HepG2 (cell line): ENCODE results near the gene PTTG1. TPM values are rescaled to one million over a fixed set of nuclear protein-coding genes. Genes with fewer than 3 reads are reported as not detected.

Source experiments
- KDM3A ChIP-seq: IDR thresholded peaks from 2 replicates; pipeline ENCODE4 v1.6.1; 2018; ENCODE audit warnings: low read depth, missing compliant biosample characterization
- KLF9 ChIP-seq: IDR thresholded peaks from 2 replicates; pipeline ENCODE4 v1.6.1; 2016; ENCODE audit warnings: low read depth
- MAFG ChIP-seq: sonication (generic); formaldehyde crosslinking; IDR thresholded peaks from 2 replicates; pipeline ENCODE4 v1.5.1; 2020; ENCODE audit warnings: mild to moderate bottlenecking, missing genetic modification reagents
- TAF1 ChIP-seq: sonication (generic); formaldehyde crosslinking; IDR thresholded peaks from 2 replicates; pipeline ENCODE4 v1.4.0; 2020; ENCODE audit warnings: missing genetic modification reagents
- TGIF2 ChIP-seq: IDR thresholded peaks from 2 replicates; pipeline ENCODE4 v1.6.1; 2016; ENCODE audit warnings: control low read depth, missing compliant biosample characterization
- polyA plus RNA-seq, 8 experiments: library from polyadenylated mRNA; depleted of rRNA in 3 of 8; stranded (reverse) in 7 of 8; unstranded in 1 of 8; fragments of >200 nt; fragmentation: Illumina TruSeq in 4 of 8; extraction: Trizol in 4 of 8; gene quantifications; 2 replicates each; pipeline versions ENCODE4 v1.2.1 to v1.2.3, GENCODE V29; 2011 to 2016; ENCODE audit warnings: low read depth in 4 of 8, missing spikeins in 1 of 8, mixed read lengths in 1 of 8; ENCODE audit not compliant: insufficient read depth in 1 of 8
- total RNA-seq, 5 experiments: library from RNA; depleted of rRNA; stranded (reverse); fragments of >200 nt; fragmentation: Illumina TruSeq; extraction: Trizol; gene quantifications; 2 replicates each; pipeline ENCODE4 v1.2.3, GENCODE V29; 2016; ENCODE audit warnings: low read depth in 1 of 5
- TF ChIP-seq, protein P1 (sequence below): sonication (generic); formaldehyde crosslinking; IDR thresholded peaks from 2 replicates; pipeline ENCODE4 v1.4.0; 2020; ENCODE audit warnings: missing genetic modification reagents
- TF ChIP-seq, protein P2 (sequence below): sonication (generic); formaldehyde crosslinking; IDR thresholded peaks from 2 replicates; pipeline ENCODE4 v1.4.0; 2020; ENCODE audit warnings: mild to moderate bottlenecking, low read depth, missing genetic modification reagents
- TF ChIP-seq, protein P3 (sequence below): sonication (generic); formaldehyde crosslinking; IDR thresholded peaks from 2 replicates; pipeline ENCODE4 v1.4.0; 2020; ENCODE audit warnings: missing genetic modification reagents, borderline replicate concordance

The PTTG1 gene
- total and polyA plus RNA-seq, 2 of the 13 experiments (the other 11 are each of a cell fraction or from before 2014, with no cell fraction given), result 102 to 161 TPM

DNA sequence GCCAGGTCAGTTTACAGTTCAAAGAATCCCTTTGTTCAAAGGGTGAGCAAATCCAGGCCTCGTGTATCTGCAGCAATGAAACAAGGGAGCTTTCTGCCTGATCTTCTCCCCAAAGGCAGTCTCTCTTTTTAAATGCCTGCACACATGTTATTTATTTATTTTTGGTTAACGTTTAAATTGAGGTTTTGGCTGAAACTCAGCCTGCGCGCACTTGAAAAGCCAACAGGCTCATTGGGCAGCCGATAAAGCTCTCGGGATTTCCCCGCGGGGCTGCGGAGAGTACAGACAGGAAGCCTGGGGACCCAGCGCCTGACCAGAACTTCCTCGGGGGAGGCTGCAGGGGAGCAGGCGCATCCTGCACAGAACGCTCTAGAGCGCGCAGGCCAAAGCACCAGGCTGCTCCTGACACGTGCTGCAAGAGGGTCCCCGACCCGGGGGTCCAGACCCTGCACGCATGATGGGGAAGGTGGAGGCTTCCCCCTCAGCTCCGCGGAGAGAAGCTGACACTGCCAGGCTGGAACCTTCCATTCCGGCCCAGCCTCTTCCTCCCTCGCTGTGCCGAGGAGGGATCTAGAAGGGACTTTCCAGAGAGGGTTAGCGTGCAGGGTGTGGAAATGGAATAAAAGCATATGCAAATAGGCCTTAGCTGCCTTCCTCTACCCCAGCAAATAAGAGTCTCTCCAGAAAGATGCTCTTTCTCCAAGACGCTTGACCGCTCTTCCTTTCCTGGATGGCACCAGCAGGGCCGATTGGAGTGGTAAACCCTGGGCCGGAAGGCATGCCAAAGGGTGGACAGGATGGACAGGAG, 46.1 kb downstream of the PTTG1 start (continued):
- TF ChIP-seq, protein P1, sequence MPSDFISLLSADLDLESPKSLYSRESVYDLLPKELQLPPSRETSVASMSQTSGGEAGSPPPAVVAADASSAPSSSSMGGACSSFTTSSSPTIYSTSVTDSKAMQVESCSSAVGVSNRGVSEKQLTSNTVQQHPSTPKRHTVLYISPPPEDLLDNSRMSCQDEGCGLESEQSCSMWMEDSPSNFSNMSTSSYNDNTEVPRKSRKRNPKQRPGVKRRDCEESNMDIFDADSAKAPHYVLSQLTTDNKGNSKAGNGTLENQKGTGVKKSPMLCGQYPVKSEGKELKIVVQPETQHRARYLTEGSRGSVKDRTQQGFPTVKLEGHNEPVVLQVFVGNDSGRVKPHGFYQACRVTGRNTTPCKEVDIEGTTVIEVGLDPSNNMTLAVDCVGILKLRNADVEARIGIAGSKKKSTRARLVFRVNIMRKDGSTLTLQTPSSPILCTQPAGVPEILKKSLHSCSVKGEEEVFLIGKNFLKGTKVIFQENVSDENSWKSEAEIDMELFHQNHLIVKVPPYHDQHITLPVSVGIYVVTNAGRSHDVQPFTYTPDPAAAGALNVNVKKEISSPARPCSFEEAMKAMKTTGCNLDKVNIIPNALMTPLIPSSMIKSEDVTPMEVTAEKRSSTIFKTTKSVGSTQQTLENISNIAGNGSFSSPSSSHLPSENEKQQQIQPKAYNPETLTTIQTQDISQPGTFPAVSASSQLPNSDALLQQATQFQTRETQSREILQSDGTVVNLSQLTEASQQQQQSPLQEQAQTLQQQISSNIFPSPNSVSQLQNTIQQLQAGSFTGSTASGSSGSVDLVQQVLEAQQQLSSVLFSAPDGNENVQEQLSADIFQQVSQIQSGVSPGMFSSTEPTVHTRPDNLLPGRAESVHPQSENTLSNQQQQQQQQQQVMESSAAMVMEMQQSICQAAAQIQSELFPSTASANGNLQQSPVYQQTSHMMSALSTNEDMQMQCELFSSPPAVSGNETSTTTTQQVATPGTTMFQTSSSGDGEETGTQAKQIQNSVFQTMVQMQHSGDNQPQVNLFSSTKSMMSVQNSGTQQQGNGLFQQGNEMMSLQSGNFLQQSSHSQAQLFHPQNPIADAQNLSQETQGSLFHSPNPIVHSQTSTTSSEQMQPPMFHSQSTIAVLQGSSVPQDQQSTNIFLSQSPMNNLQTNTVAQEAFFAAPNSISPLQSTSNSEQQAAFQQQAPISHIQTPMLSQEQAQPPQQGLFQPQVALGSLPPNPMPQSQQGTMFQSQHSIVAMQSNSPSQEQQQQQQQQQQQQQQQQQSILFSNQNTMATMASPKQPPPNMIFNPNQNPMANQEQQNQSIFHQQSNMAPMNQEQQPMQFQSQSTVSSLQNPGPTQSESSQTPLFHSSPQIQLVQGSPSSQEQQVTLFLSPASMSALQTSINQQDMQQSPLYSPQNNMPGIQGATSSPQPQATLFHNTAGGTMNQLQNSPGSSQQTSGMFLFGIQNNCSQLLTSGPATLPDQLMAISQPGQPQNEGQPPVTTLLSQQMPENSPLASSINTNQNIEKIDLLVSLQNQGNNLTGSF (CRISPR knock-in tag), result peak; percentile 67; the same call in 1 of the 2 replicates
- peak; percentile 95 for TF ChIP-seq TAF1
- no peak for TF ChIP-seq MAFG
- peak; percentile 47; the same call in 1 of the 2 replicates for TF ChIP-seq TGIF2 (CRISPR knock-in tag)
- peak; percentile 76; the same call in 1 of the 2 replicates for TF ChIP-seq KLF9 (CRISPR knock-in tag)
- TF ChIP-seq, protein P2, sequence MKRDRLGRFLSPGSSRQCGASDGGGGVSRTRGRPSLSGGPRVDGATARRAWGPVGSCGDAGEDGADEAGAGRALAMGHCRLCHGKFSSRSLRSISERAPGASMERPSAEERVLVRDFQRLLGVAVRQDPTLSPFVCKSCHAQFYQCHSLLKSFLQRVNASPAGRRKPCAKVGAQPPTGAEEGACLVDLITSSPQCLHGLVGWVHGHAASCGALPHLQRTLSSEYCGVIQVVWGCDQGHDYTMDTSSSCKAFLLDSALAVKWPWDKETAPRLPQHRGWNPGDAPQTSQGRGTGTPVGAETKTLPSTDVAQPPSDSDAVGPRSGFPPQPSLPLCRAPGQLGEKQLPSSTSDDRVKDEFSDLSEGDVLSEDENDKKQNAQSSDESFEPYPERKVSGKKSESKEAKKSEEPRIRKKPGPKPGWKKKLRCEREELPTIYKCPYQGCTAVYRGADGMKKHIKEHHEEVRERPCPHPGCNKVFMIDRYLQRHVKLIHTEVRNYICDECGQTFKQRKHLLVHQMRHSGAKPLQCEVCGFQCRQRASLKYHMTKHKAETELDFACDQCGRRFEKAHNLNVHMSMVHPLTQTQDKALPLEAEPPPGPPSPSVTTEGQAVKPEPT, result peak; percentile 32; the same call in 1 of the 2 replicates
- peak; percentile 64; the same call in 1 of the 2 replicates for TF ChIP-seq KDM3A (CRISPR knock-in tag)
- TF ChIP-seq, protein P3, sequence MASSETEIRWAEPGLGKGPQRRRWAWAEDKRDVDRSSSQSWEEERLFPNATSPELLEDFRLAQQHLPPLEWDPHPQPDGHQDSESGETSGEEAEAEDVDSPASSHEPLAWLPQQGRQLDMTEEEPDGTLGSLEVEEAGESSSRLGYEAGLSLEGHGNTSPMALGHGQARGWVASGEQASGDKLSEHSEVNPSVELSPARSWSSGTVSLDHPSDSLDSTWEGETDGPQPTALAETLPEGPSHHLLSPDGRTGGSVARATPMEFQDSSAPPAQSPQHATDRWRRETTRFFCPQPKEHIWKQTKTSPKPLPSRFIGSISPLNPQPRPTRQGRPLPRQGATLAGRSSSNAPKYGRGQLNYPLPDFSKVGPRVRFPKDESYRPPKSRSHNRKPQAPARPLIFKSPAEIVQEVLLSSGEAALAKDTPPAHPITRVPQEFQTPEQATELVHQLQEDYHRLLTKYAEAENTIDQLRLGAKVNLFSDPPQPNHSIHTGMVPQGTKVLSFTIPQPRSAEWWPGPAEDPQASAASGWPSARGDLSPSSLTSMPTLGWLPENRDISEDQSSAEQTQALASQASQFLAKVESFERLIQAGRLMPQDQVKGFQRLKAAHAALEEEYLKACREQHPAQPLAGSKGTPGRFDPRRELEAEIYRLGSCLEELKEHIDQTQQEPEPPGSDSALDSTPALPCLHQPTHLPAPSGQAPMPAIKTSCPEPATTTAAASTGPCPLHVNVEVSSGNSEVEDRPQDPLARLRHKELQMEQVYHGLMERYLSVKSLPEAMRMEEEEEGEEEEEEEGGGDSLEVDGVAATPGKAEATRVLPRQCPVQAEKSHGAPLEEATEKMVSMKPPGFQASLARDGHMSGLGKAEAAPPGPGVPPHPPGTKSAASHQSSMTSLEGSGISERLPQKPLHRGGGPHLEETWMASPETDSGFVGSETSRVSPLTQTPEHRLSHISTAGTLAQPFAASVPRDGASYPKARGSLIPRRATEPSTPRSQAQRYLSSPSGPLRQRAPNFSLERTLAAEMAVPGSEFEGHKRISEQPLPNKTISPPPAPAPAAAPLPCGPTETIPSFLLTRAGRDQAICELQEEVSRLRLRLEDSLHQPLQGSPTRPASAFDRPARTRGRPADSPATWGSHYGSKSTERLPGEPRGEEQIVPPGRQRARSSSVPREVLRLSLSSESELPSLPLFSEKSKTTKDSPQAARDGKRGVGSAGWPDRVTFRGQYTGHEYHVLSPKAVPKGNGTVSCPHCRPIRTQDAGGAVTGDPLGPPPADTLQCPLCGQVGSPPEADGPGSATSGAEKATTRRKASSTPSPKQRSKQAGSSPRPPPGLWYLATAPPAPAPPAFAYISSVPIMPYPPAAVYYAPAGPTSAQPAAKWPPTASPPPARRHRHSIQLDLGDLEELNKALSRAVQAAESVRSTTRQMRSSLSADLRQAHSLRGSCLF (CRISPR knock-in tag), result 0 out of 2 replicates have a peak, but pooled peaks have one; percentile 30
